GM12878 (cell line): ENCODE measurements around the gene TP63. TPM values are rescaled to one million over a fixed set of nuclear protein-coding genes. Genes with fewer than 3 reads are reported as not detected.

Experiments used
- ATAC-seq: fragments of 200-7000 bp; cut with Tn5 transposase; 3 replicates; pipeline ENCODE4 v1.9.1; 2020; ENCODE audit warnings: mild to moderate bottlenecking, moderate library complexity
- BruUV-seq: library from RNA; stranded (reverse); fragments of 400-500 nt; replicated peaks from 2 replicates; lab custom pipeline; 2021; lab: Mats Ljungman, UMichigan
- CTCF ChIA-PET: fragments of 300-600 bp; sonication (Branson Sonifier 250); formaldehyde crosslinking; extraction: SDS; loops from one replicate; lab custom pipeline; 2021; ENCODE audit warnings: inconsistent platforms; lab: Yijun Ruan, JAX
- POLR2A ChIA-PET: fragments of 350-600 bp; formaldehyde crosslinking; extraction: SDS; loops from one replicate; lab custom pipeline; 2021; ENCODE audit warnings: inconsistent platforms; lab: Charles Lee
- RAD21 ChIA-PET: fragments of 300-600 bp; sonication (Branson Sonifier 250); formaldehyde crosslinking; loops from one replicate; lab custom pipeline; 2023; ENCODE audit warnings: antibody characterized with exemption; ENCODE audit not compliant: unreplicated experiment; lab: Charles Lee
- SMC1A ChIA-PET: fragments of 300-600 bp; sonication (Branson Sonifier 250); formaldehyde crosslinking; loops from one replicate; lab custom pipeline; 2023; ENCODE audit not compliant: unreplicated experiment, uncharacterized antibody; lab: Charles Lee
- DNase-seq: peaks from one replicate; pipeline ENCODE4 v3.0.0-alpha.2; 2011; ENCODE audit warnings: low read depth, low spot score
- FAIRE-seq: peaks from 3 replicates; lab custom pipeline; 2011; peaks lifted over from hg19 to GRCh38; lab: Jason Lieb, UNC
- H2AFZ ChIP-seq: 2 replicates; pipeline ENCODE4 v1.6.0; 2011; ENCODE audit warnings: low read depth, low read length, control low read depth; ENCODE audit not compliant: control insufficient read depth
- H3K27ac ChIP-seq: 2 replicates; pipeline ENCODE4 v1.5.1; 2011; ENCODE audit warnings: control low read depth; ENCODE audit not compliant: control insufficient read depth, insufficient read depth
- H3K27me3 ChIP-seq, 2 experiments: replicated peaks in 1 of 2; 2 replicates each; pipeline versions ENCODE4 v1.6.0 to v1.6.1; 2011; ENCODE audit warnings: low read length in 1 of 2; ENCODE audit not compliant: control insufficient read depth in 2 of 2, insufficient read depth in 2 of 2
- H3K36me3 ChIP-seq, 2 experiments: 2 replicates each; pipeline ENCODE4 v1.5.1; 2011; ENCODE audit warnings: low read length in 1 of 2; ENCODE audit not compliant: control insufficient read depth in 2 of 2, insufficient read depth in 2 of 2
- H3K4me1 ChIP-seq: 2 replicates; pipeline ENCODE4 v1.6.1; 2011; ENCODE audit warnings: mild to moderate bottlenecking, low read length, moderate library complexity, mixed read lengths; ENCODE audit not compliant: control insufficient read depth, insufficient read depth
- H3K4me2 ChIP-seq: 2 replicates; pipeline ENCODE4 v1.6.0; 2011; ENCODE audit warnings: control low read depth; ENCODE audit not compliant: control insufficient read depth, insufficient read depth
- H3K4me3 ChIP-seq: fragments of 200-600 bp; sonication (generic); 2 replicates; pipeline ENCODE4 v1.5.1; 2016
- H3K79me2 ChIP-seq: 2 replicates; pipeline ENCODE4 v1.6.0; 2011; ENCODE audit warnings: low read length; ENCODE audit not compliant: control insufficient read depth, insufficient read depth
- H3K9ac ChIP-seq: 2 replicates; pipeline ENCODE4 v1.8.0; 2011; ENCODE audit warnings: low read length, control low read depth, mixed read lengths; ENCODE audit not compliant: control insufficient read depth, insufficient read depth
- H3K9me3 ChIP-seq: replicated peaks from 3 replicates; pipeline ENCODE4 v1.5.1; 2011; ENCODE audit warnings: mild to moderate bottlenecking, low read length; ENCODE audit not compliant: control insufficient read depth, insufficient read depth
- H4K20me1 ChIP-seq: 2 replicates; pipeline ENCODE4 v1.6.0; 2011; ENCODE audit not compliant: control insufficient read depth, insufficient read depth
- KAT2A ChIP-seq: conservative IDR thresholded peaks from 2 replicates; pipeline ENCODE4 v1.6.1; 2011; ENCODE audit warnings: low read depth, low read length; ENCODE audit not compliant: control insufficient read depth
- NKRF ChIP-seq: fragments of 450-650 bp; conservative IDR thresholded peaks from 2 replicates; pipeline ENCODE4 v1.6.1; 2017; ENCODE audit warnings: mild to moderate bottlenecking, moderate library complexity
- SMARCA5 ChIP-seq: fragments of 450-650 bp; IDR thresholded peaks from 2 replicates; pipeline ENCODE4 v1.6.1; 2017; ENCODE audit warnings: mild to moderate bottlenecking
- TCF3 ChIP-seq: IDR thresholded peaks from 2 replicates; pipeline ENCODE4 v1.6.1; 2012; ENCODE audit warnings: low read depth, mild to moderate bottlenecking, low read length, borderline replicate concordance; ENCODE audit not compliant: insufficient read depth
- ZZZ3 ChIP-seq: IDR thresholded peaks from 2 replicates; pipeline ENCODE4 v1.6.1; 2011; ENCODE audit warnings: low read depth; ENCODE audit not compliant: control insufficient read depth, insufficient read length
- WGBS: methylation state at CpG from one replicate; pipeline ENCODE4 v1.1.6; 2016; ENCODE audit warnings: low lambda C conversion rate; ENCODE audit not compliant: insufficient replicate concordance, insufficient coverage; ENCODE audit errors: missing lambda C conversion rate; 5-methylcytosine and 5-hydroxymethylcytosine counted together
- in situ Hi-C: fragments of 300-500 bp; cut with MboI; formaldehyde crosslinking; loops from 9 replicates; pipeline ENCODE4 v1.14.3; 2018; ENCODE audit warnings: mixed read lengths
- intact Hi-C: fragments of 100-400 bp; cut with micrococcal nuclease; formaldehyde crosslinking; loops from one replicate; pipeline ENCODE4 v1.14.2; 2022; ENCODE audit not compliant: unreplicated experiment
- polyA plus RNA-seq, 11 experiments: library from polyadenylated mRNA; depleted of rRNA in 4 of 11; unstranded in 6 of 11; stranded (reverse) in 5 of 11; fragments of >200 nt; fragmentation: Nextera tagmentation in 4 of 11; fragmentation: Illumina TruSeq in 1 of 11; extraction: Ambion mirVana in 4 of 11; extraction: Trizol in 1 of 11; gene quantifications; 1 replicate in 1 of 11; 2 replicates in 10 of 11; pipeline versions ENCODE4 v1.2.1 to v1.2.3, GENCODE V29; 2011 to 2016; ENCODE audit warnings: inconsistent platforms in 2 of 11, missing spikeins in 2 of 11, low read depth in 1 of 11
- total RNA-seq, 4 experiments: library from RNA; depleted of rRNA in 3 of 4; stranded (reverse); fragments of >200 nt in 3 of 4; fragmentation: Illumina TruSeq in 1 of 4; extraction: Trizol in 1 of 4; gene quantifications; 2 replicates each; pipeline versions ENCODE4 v1.2.1 to v1.2.3, GENCODE V29; 2013 to 2021

Gene TP63
- total and polyA plus RNA-seq, 10 of the 15 experiments (the other 5 are each of a cell fraction or from before 2014, with no cell fraction given), result 1.4 to 10.8 (median 6.2) TPM

- H3K4me2 ChIP-seq, result no peak overlapping the region
These were observed 156.0 kb downstream of the TP63 start for GRCh38 chr3:189787191-189787590.

More at GRCh38 chr3:189787191-189787590, 156.0 kb downstream of the TP63 start:
- Histone ChIP-seq H3K79me2 (no peaks in the 10 kb centered on the region), H3K4me3 (no peak overlapping the region), H4K20me1 (no peaks in the 10 kb centered on the region), H3K27ac (no peak overlapping the region), H2AFZ (no peak overlapping the region), H3K9ac (no peak overlapping the region), H3K36me3 (no peaks in the 10 kb centered on the region), H3K9me3 (no peaks in the 10 kb centered on the region; the same call in 1 of the 3 replicates), H3K4me1 (no peaks in the 10 kb centered on the region), H3K27me3 (no peaks in the 10 kb centered on the region)
- no peak for DNase-seq
- 100% methylated on average over 3 of the region's 3 CpGs for WGBS
- intact Hi-C loops (no loop called here), in situ Hi-C loops (no loop called here)
- RAD21 ChIA-PET, result interaction anchor here (1.0 to 1.1 kb wide), 2 partner anchors 12 to 161 kb away, joined by 3 to 4 read pairs; no protein-coding TSS in a partner anchor
- POLR2A ChIA-PET, result no interaction called here
- FAIRE-seq, result no peak
- SMC1A ChIA-PET, result interaction anchor here (0.8 to 1.7 kb wide), 5 partner anchors 9 to 53 kb away, joined by 3 to 9 read pairs (median 3); no protein-coding TSS in a partner anchor
- TF ChIP-seq KAT2A (no peak), SMARCA5 (no peak), NKRF (no peak), TCF3 (no peak), ZZZ3 (no peak)
- ATAC-seq, result no peak
- CTCF ChIA-PET, result interaction anchor here (0.8 to 2.3 kb wide), 4 partner anchors 10 to 514 kb away, joined by 3 to 6 read pairs (median 4); no protein-coding TSS in a partner anchor
- BruUV-seq, result no TSS peak
